Measurements from ENCODE around the gene BBLN.
"Not testable (repeated sequence)": the region's sequence is repeated elsewhere in the genome, so short reads cannot be mapped to it uniquely, and the experiment has no call there.

Gene BBLN, protein sequence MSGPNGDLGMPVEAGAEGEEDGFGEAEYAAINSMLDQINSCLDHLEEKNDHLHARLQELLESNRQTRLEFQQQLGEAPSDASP

DNA sequence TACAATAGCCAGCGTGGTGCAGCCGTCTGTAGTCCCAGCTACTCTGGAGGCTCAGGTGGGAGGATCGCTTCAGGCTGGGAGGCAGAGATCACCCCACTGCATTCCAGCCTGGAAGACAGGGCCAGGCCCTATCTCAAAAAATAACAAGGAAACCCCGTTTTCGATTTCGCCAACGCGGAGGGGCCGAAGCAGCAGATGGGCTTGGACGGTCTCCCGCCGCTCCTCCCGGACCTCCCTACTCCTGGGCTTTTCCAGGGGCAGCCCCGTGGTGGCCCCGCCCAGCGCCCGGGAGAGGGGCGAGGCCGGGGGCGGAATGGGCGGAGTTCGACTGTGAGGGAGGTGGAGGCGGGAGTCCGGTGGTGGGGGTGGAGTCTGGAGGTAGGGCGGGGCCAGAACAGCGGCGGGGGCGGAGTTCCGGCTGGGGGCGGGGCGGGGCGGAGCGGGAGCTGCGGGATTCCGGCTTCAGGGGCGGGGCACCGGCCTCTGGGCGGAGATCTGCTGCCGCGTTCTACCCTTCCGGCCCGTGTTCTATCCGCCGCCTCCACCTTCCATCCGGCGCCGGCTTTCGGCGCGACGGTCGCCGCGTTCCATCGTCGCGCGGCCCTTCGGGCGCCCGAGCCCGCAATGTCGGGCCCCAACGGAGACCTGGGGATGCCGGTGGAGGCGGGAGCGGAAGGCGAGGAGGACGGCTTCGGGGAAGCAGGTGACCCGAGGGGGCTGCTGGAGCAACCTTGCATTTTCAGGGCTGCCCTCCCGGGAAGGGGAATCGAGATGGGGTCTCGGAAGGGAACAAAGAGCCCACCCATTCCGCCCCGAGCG is at the start of gene BBLN:
BBLN (plus strand) TSS at position 482 of the 819 bp plus-strand sequence; CDS start at position 625, 143 bp downstream.
- DNase-seq (ENCODE audit: low read depth) = peak; percentile 78

DNA sequence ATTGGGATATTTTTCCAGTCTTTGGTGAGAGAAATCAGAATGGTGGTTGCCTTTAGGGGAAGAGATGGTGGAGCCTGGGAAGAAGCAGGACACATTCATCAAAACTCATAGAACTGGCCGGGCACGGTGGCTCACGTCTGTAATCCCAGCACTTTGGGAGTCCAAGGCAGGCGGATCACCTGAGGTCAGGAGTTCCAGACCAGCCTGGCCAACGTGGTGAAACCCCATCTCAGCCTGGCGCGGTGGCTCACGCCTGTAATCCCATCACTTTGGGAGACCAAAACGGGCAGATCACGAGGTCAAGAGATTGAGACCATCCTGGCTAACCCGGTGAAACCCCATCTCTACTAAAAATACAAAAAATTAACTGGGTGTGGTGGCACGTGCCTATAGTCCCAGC is 48.3 kb upstream of the BBLN start:
- not testable (repeated sequence) for DNase-seq (ENCODE audit: low read depth)

- DNase-seq (ENCODE audit: low read depth) = no peak
Measured at GRCh38 chr9:128113526-128114325, 46.3 kb upstream of the BBLN start.

- no peak for DNase-seq (ENCODE audit: low read depth)
Measured at GRCh38 chr9:128114326-128115186, 45.5 kb upstream of the BBLN start.

GRCh38 chr9:128115187-128116103 is 44.6 kb upstream of the BBLN start:
- no peak for DNase-seq (ENCODE audit: low read depth)

DNA sequence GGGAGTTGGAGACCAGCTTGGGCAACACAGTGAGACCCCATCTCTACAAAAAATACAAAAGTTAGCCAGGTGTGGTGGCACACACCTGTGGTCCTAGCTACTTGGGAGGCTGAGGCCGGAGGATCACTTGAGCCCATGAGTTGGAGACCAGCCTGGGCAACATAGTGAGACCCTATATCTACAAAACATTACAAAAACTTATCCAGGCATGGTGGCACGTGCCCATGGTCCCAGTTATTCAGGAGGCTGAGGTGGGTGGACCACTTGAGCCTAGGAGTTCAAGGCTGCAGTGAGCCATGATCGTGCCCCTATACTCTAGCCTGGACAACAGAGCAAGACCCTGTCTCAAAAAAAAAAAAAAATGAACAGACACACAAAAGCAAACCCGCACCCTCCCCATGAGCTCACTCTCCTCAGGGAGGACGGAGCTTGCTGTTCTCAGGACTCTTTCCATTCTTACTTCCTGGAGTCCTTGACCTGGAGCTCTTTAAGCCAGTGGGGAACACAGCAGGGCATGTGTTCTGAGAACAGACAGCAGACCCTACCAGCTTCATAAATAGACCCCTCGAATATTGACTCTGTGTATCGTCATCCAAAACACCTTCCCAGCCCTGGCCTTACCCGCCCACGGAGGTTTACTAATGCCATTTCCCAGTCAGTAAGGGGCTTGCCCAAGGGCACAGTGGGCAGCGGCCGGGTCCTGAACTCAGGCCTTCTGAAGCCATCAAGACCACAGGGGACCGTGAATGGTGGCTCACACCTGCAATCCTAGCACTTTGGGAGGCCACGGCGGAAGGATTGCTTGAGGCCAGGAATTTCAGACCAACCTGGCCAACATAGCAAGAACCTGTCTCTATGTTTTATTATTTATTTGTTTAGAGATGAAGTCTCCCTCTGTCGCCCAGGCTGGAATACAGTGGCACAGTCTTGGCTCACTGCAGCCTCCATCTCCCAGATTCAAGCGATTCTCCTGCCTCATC is 43.7 kb upstream of the BBLN start:
- DNase-seq (ENCODE audit: low read depth) = no peak

DNA sequence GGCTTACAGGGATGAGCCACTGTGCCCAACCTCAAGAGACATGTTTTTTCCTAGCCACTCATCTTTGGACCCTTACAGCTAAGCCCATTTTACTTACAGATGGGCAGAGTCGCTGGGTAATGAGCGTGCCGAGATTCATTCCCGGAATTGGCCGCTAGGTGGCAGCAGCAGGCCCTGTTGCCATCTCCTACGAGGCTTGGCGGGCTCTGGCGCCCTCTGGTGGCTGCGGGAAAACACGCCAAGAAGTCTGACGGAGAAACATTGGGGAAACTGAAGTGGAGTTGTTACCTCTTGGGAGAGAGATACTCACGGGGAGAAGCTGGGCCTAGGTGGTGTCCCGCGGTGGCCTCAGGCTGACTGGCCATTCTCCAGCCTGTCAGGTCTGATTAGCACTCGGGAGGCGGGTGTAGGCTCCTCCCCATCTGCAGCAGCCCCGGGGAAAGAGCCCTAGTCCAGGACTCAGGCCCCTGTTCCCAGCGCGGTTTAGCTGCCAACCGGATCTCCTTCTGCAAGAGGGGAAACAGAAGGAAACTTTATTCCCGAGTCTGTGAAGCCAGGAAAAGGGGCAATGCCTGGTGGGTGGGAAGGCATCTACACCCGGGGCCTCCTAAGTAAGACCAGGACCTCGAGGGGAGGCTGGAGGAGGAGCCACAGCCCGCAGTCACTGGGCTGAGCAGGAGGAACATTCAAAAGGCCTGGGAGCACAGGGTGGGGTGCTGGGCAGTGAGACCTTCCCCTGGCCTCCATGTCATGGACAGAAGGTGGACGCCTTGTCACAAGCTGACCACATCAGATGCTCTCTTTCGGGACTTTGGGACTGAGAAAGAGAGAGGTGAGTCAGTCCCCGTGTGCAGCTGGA is 42.2 kb upstream of the BBLN start:
- peak; percentile 62 for DNase-seq (ENCODE audit: low read depth)

DNA sequence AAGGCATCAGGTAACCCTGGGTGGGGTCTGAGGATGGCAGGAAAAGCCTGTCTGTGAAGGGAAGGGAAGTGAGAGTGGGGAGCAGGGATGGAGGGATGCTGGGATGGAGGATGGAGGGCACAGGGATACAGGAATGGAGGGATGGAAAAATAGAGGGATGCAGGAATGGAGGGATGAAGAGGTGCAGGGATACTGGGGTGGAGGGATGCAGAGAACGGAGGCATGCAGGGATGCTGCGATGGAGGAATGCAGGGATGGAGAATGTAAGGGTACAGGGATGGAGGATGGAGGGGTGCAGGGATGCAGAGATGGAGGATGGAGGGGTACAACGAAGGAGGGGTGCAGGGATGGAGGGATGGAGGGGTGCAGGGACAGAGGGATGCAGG is 41.6 kb upstream of the BBLN start:
- DNase-seq (ENCODE audit: low read depth) = no peak

DNA sequence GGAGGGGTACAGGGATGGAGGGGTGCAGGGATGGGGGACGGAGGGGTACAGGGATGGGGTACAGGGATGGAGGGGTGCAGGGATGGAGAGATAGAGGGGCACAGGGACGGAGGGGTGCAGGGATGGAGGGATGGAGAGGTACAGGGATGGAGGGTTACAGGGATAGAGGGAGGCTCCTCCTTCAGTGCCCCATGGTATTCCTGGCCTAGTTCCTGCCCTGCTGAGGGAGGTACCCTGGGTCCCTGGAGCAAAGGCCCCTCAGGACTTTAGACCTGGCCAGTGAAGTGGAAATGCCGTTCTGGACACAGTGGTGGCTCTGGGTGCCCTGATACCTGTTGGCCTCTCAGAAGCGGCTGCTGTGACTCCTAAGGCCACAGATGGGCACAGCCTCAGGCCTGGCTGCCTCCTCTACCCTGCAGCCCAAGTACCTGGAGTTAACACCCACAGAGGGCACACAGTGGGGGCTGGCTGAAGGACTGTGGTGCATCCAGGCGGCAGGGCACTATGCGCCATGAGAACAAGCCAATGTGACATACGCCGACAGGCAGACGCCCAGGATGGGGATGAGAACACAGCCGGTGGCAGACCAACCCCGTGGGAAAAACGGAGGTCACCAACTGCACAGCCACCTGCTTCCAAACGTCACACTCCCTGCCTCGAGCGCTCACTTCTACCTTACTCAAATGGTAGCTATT is 40.9 kb upstream of the BBLN start:
- DNase-seq (ENCODE audit: low read depth) = no peak

DNA sequence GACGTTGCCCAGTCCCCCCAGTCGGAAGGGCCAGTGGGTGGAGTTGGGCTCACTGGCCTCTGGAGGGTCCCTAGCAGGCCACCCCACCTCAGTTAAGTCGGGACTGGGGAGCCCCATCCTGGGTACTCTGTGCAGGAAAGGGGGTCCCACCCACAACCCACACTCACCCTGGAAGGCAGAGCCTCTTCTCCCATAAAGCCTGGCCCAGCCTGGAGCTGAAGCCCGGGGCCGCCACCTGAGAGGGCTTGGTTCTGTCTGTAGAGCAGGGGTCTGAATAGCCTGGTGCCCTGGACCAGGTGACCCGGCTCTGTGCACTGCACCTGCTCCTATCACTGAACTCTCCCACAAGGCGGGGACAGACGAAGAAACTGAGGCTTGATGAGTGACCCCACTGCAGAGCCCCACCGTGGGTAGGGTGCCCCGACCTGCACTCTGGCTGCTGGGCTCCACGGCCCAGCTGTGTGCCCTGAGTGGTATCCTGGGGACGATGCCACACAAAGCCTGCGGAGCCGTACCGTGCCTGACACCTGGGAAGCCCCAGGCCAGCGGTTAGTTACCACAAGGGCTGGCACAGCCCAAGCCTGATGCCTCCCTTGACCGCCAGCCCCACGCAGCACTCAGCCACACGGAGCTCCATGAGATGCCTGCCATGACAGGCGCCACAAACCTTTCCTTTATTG is 39.9 kb upstream of the BBLN start:
- no peak for DNase-seq (ENCODE audit: low read depth)

GRCh38 chr9:128120741-128121465 is 39.2 kb upstream of the BBLN start:
- no peak for DNase-seq (ENCODE audit: low read depth)

- no peak for DNase-seq (ENCODE audit: low read depth)
Measured at GRCh38 chr9:128121466-128121810, 38.6 kb upstream of the BBLN start.

GRCh38 chr9:128121924-128122808 is 37.9 kb upstream of the BBLN start:
- DNase-seq (ENCODE audit: low read depth) = no peak

DNA sequence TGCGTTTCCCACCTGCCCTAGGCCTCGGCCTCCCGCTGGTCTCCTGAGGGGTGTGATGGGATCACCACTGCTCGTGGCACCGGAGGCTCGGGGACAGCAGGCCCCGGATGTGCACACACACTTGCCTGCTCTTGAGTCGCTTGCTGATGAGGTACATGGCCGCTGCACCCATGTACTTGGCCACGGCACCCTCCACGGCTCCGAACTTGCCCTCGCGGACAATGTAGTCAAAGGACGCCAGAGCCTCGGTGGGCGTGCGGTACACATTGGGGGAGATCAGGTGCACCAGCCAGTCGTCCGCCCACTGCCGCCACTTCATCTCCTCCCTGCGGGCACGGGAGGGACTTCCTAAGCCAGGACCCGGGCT is 37.3 kb upstream of the BBLN start:
- no peak for DNase-seq (ENCODE audit: low read depth)

GRCh38 chr9:128123451-128124080 is 36.5 kb upstream of the BBLN start:
- no peak for DNase-seq (ENCODE audit: low read depth)

GRCh38 chr9:128124451-128124850 is 35.6 kb upstream of the BBLN start:
- DNase-seq (ENCODE audit: low read depth) = no peak
